Measurements from ENCODE around the gene CFDP1. TPM values are rescaled to one million over a fixed set of nuclear protein-coding genes. Genes with fewer than 3 reads are reported as not detected.

CFDP1 gene
- total RNA-seq, 6 experiments from 2014 or later = 23.9 to 43.3 (median 36.0) TPM

- ATAC-seq (no peak), DNase-seq (no peak)
- H3K27me3 ChIP-seq = no peaks in the 10 kb centered on the region
- H3K27ac ChIP-seq = no peak overlapping the region
- intact Hi-C loops (cut with DNase I) = no loop called here
- TF ChIP-seq CTCF (IDR thresholded peaks at IDR 0.05) = no peak
- TF ChIP-seq POLR2A (IDR thresholded peaks at IDR 0.05) = no peak
- H3K4me1 ChIP-seq = peaks cover 0 to 44% (median 27%) of the 10 kb centered on the region in 4 donors
- no peaks in the 10 kb centered on the region for H3K9me3 ChIP-seq
- no peak overlapping the region for H3K4me3 ChIP-seq
- WGBS (ENCODE audit: insufficient coverage, low coverage, low lambda C conversion rate, missing lambda C conversion rate) = 40% methylated on average over 2 of the region's 10 CpGs
- H3K36me3 ChIP-seq = no peaks in the 10 kb centered on the region
These were observed 172.3 kb downstream of the CFDP1 start for GRCh38 chr16:75260851-75261589.

DNA sequence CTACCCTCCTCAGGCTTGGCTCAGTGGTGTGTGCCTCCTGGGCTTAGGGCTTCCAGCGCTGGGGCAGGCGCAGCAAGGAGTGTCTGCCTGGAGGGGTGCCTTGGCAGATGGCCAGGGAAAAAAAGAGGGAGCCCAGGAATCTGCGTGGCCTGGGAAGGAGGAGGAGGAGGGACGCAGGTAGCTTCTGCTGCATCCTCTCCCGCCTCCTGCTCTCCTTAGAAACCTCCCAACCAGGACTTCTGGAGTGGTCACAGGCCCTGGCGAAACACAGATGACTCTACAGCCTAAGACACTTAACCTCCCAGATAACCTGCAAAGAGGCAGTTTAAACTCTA, 174.5 kb downstream of the CFDP1 start:
- peaks cover 0 to 35% (median 21%) of the 10 kb centered on the region in 4 donors for H3K4me1 ChIP-seq
- no peaks in the 10 kb centered on the region for H3K9me3 ChIP-seq
- H3K27me3 ChIP-seq = no peaks in the 10 kb centered on the region
- WGBS (ENCODE audit: insufficient coverage, low coverage, low lambda C conversion rate, missing lambda C conversion rate) = 40% methylated on average over 1 of the region's 6 CpGs
- no peak overlapping the region for H3K4me3 ChIP-seq
- no peaks in the 10 kb centered on the region for H3K36me3 ChIP-seq
- ATAC-seq (no peak), DNase-seq (no peak)
- no peak for TF ChIP-seq CTCF (IDR thresholded peaks at IDR 0.05)
- TF ChIP-seq POLR2A (IDR thresholded peaks at IDR 0.05) = no peak
- no peak overlapping the region for H3K27ac ChIP-seq
- intact Hi-C loops (cut with DNase I) = no loop called here

DNA sequence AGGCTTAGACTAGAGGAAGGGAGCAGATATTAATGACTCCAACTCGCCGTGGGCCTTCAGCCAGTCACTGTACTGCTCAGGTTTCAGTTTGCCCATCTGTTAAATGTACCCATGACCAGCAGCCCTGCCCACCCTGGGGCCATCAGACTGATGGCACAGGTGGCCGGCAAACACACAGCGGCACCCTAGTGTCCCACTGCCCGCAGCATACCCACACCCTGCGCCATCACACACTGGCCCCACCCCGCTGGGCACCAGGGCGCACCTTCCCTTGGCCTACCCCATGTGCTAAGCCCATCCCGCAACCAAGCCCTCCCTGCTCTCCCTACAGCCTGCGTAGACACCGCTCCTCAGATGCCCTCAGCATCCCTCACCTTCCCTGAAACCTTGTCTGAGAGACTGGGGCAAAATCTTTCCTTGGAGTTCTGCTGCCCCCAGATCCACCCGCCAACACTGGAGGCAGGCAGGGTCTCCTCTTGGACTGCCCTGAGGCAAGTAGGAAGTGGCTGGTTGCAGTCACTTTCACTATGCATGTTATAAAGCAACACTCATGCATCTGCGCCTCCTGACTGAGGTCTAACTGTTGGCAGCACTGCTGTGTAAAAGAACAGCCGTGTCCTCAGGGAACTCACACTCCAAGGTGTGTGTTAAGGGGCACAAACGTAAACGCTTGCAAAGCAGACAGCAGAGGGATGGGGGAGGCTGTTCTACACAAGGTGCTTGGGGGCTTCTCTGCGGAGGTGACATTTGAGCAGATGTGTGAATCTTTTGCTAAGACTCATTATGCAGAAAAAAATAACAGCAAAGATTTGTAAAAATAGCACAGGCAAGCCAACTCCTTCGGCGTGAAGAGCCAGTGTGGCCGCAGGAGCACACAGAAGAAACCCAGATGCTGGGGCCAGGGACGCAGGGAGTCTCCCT, 175.2 kb downstream of the CFDP1 start:
- H3K4me1 ChIP-seq = peaks cover 0 to 29% (median 17%) of the 10 kb centered on the region in 4 donors
- no peak overlapping the region for H3K27ac ChIP-seq
- no peaks in the 10 kb centered on the region for H3K36me3 ChIP-seq
- H3K27me3 ChIP-seq = no peaks in the 10 kb centered on the region
- no peak for TF ChIP-seq CTCF (IDR thresholded peaks at IDR 0.05)
- no peak for TF ChIP-seq POLR2A (IDR thresholded peaks at IDR 0.05)
- ATAC-seq (no peak), DNase-seq (no peak)
- H3K9me3 ChIP-seq = no peaks in the 10 kb centered on the region
- no peak overlapping the region for H3K4me3 ChIP-seq
- WGBS (ENCODE audit: insufficient coverage, low coverage, low lambda C conversion rate, missing lambda C conversion rate) = 87% methylated on average over 8 of the region's 21 CpGs
- intact Hi-C loops (cut with DNase I) = no loop called here

DNA sequence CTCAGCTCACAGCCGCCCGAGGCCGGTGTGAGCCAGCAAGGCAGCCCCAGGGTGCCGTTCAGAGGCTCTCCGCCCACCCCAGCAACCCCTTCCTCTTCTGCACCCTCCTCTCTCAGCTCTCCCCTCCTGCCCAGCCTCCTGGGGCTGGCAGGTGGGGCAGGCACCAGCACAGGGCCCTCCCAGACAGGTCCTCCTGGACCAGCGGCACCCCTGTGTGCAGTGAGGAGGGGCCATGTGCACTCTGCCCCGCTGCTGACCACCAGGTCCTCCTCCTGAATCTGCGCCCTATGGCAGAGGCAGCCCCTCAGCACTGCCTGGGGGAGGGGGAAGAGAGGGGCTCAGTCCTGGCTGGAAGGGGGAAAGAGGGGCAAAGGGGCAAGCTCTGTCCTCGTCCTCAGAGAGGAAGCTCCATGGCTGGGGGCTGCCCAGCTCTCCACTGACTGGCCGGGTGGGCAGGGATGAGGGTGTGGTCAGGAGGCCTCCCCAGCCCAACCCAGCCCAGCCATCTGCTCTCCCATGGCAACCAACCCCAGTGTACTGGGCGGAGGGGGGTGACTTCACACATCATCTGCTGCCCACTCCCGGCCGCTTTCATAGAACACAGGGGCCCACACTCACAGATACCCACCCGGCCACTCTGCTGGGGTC, 176.5 kb downstream of the CFDP1 start:
- Histone ChIP-seq H3K4me3 (no peak overlapping the region), H3K27ac (peak overlapping the region in 2 of 3 donors; percentile 8 to 29), H3K36me3 (no peaks in the 10 kb centered on the region), H3K9me3 (no peaks in the 10 kb centered on the region), H3K4me1 (peaks cover 0 to 28% (median 12%) of the 10 kb centered on the region in 4 donors), H3K27me3 (no peaks in the 10 kb centered on the region)
- ATAC-seq (no peak), DNase-seq (no peak)
- TF ChIP-seq CTCF (IDR thresholded peaks at IDR 0.05) (no peak), POLR2A (IDR thresholded peaks at IDR 0.05) (no peak)
- WGBS (ENCODE audit: insufficient coverage, low coverage, low lambda C conversion rate, missing lambda C conversion rate) = 29% methylated on average over 2 of the region's 14 CpGs
- intact Hi-C loops (cut with DNase I) = no loop called here
